Glutamatergic neuron (in vitro differentiated cells): ENCODE results near the gene MGAT2. TPM values are rescaled to one million over a fixed set of nuclear protein-coding genes. Genes with fewer than 3 reads are reported as not detected.

Source experiments
- DNase-seq: peaks from one replicate; pipeline ENCODE4 v3.0.0; 2022
- H3K27ac Mint-ChIP-seq: one replicate; pipeline ENCODE4 v1.8.0; 2020; ENCODE audit warnings: mild to moderate bottlenecking, mixed read lengths, inconsistent platforms; ENCODE audit not compliant: unreplicated experiment
- H3K27me3 Mint-ChIP-seq: one replicate; pipeline ENCODE4 v1.8.0; 2020; ENCODE audit warnings: mild to moderate bottlenecking, moderate library complexity, mixed read lengths, inconsistent platforms; ENCODE audit not compliant: unreplicated experiment
- H3K36me3 Mint-ChIP-seq: one replicate; pipeline ENCODE4 v1.8.0; 2020; ENCODE audit warnings: mild to moderate bottlenecking, mixed read lengths, inconsistent platforms; ENCODE audit not compliant: unreplicated experiment
- H3K4me1 Mint-ChIP-seq: one replicate; pipeline ENCODE4 v1.8.0; 2020; ENCODE audit warnings: mild to moderate bottlenecking, low read depth, mixed read lengths, inconsistent platforms; ENCODE audit not compliant: unreplicated experiment
- H3K4me3 Mint-ChIP-seq: one replicate; pipeline ENCODE4 v1.8.0; 2020; ENCODE audit warnings: mild to moderate bottlenecking, mixed read lengths, inconsistent platforms; ENCODE audit not compliant: unreplicated experiment
- H3K9me3 Mint-ChIP-seq: one replicate; pipeline ENCODE4 v1.8.0; 2020; ENCODE audit warnings: mild to moderate bottlenecking, moderate library complexity, mixed read lengths, inconsistent platforms; ENCODE audit not compliant: unreplicated experiment
- total RNA-seq: library from RNA; stranded (reverse); fragmentation: NEBNext Ultra II Directional; extraction: Animal tissue kit (Norgen Biotek cat#: 25700); gene quantifications from one replicate; pipeline ENCODE4 v1.2.1, GENCODE V29; 2021; ENCODE audit not compliant: unreplicated experiment
- TF ChIP-seq, protein P1 (sequence below): fragments of 200-600 bp; sonication (generic); IDR thresholded peaks from one replicate; pipeline ENCODE4 v1.5.0; 2021; ENCODE audit not compliant: partially characterized antibody, unreplicated experiment

Gene MGAT2
- total RNA-seq, 1 donor from 2014 or later, result 20.6 TPM

DNA sequence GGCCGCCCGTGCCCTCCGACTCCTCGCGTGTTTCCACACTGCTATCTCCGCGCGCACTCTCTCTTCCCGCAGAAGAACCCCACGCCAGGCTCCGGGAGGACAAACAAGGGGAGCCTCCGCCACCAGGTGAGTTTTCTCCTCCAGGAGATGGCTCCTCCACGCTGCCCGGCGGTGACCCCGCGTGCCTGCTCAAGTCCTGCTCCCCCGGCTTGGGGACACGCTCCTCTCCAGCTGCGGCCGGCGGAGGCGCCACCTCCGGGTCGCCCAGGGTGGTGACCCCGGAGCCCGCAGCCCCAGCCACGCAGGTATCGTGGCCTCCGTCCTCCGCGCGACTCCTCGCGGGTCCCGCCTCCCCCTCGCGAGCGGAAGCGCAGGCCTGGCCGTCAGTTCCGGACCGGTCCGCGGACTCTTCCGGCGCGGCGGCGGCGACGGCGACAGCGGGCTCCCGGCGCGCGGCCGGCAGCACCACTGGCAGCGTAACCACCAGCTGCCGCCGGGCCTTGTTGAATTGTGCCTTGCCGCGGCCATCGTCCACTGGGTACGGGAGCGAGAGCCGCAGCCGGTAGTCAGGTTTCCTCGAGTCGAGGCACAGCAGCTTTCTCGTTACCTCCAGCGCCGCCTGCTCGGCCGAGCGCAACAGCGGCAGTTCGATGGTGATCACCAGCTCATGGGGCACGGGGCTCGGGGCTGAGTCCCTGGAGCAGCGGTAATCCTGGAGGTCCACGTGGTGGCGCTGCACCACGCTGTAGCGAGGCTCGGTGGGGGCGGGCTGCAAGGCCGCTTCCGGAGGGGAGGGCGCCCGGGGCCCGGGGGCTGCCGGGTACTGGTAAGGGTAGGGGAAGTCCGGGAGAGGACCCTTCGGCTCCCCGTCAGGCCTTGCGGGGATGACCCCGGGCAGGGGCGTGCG, 13.3 kb downstream of the MGAT2 start:
- H3K27me3 Mint-ChIP-seq, result peaks cover 13% of the 10 kb centered on the region
- H3K9me3 Mint-ChIP-seq, result peaks cover 12% of the 10 kb centered on the region
- TF ChIP-seq, protein P1, sequence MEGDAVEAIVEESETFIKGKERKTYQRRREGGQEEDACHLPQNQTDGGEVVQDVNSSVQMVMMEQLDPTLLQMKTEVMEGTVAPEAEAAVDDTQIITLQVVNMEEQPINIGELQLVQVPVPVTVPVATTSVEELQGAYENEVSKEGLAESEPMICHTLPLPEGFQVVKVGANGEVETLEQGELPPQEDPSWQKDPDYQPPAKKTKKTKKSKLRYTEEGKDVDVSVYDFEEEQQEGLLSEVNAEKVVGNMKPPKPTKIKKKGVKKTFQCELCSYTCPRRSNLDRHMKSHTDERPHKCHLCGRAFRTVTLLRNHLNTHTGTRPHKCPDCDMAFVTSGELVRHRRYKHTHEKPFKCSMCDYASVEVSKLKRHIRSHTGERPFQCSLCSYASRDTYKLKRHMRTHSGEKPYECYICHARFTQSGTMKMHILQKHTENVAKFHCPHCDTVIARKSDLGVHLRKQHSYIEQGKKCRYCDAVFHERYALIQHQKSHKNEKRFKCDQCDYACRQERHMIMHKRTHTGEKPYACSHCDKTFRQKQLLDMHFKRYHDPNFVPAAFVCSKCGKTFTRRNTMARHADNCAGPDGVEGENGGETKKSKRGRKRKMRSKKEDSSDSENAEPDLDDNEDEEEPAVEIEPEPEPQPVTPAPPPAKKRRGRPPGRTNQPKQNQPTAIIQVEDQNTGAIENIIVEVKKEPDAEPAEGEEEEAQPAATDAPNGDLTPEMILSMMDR, result peak; percentile 80
- no peaks in the 10 kb centered on the region for H3K36me3 Mint-ChIP-seq
- H3K27ac Mint-ChIP-seq, result peak overlapping the region; percentile 99
- H3K4me1 Mint-ChIP-seq, result peaks cover 8% of the 10 kb centered on the region
- DNase-seq, result peak; percentile 97
- peak overlapping the region; percentile 99 for H3K4me3 Mint-ChIP-seq

- TF ChIP-seq, protein P1, result no peak
- Mint-ChIP-seq H3K4me3 (peak within 1 kb of the TSS; percentile 100), H3K27me3 (peaks cover 13% of the 10 kb centered on the region), H3K27ac (peak within 1 kb of the TSS; percentile 98), H3K36me3 (no peaks in the 10 kb centered on the region), H3K9me3 (peaks cover 12% of the 10 kb centered on the region), H3K4me1 (peaks cover 8% of the 10 kb centered on the region)
- peak; percentile 64 for DNase-seq
Observed at GRCh38 chr14:49634547-49635334, 14.1 kb downstream of the MGAT2 start, which contains the start of gene DNAAF2. Gene DNAAF2 (minus strand): TSS chr14:49635244. CDS start chr14:49635149, 95 bp downstream.

DNA sequence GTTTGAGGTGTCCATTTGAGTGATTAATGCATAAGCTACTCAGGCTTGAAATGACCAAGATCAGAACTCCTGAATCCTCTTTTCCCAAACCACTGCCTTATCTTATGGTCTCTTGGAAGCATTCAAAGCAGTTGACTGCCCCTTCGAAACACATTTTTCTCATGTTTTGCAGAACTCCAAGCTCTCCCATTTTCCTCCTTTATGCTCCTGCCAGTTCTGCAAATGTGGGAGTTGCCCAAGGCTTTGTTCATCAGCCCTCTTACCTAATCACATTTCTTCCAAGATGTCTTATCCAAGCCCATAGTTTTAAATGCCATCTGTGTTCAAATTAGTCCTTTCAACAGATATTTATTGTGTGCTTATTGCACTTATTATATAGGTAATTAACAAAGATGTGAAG, 16.3 kb downstream of the MGAT2 start:
- Mint-ChIP-seq H3K4me1 (peaks cover 6% of the 10 kb centered on the region), H3K4me3 (peak overlapping the region; percentile 61), H3K27ac (no peak overlapping the region), H3K36me3 (no peaks in the 10 kb centered on the region), H3K9me3 (peaks cover 11% of the 10 kb centered on the region), H3K27me3 (peaks cover 13% of the 10 kb centered on the region)
- TF ChIP-seq, protein P1, result no peak
- no peak for DNase-seq

DNA sequence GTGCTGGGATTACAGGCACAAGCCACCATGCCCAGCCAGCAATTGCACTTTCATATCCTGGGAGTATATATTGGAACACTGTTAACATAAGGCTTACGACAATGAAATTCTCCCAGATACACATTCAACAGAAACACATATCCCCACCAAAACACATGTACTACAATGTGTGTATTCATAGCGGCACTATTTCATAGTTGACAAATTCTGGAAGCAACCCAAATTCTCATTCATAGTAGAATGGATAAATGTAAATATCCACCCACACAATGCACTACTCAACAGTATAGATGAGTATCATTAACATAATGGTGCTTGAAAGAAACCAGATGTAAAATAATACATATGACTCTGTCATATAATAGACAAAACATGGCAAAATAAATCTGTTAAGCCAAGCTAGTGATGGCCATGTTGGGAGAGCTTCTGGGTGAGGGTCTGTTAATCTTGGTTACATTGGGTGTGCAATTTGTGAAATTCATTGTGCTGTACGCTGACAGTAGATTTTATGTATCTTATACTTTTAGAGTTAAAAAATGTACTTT, 17.0 kb downstream of the MGAT2 start:
- DNase-seq, result no peak
- no peaks in the 10 kb centered on the region for H3K36me3 Mint-ChIP-seq
- H3K27ac Mint-ChIP-seq, result no peak overlapping the region
- peaks cover 9% of the 10 kb centered on the region for H3K4me1 Mint-ChIP-seq
- H3K4me3 Mint-ChIP-seq, result no peak overlapping the region
- peaks cover 13% of the 10 kb centered on the region for H3K27me3 Mint-ChIP-seq
- TF ChIP-seq, protein P1, result no peak
- H3K9me3 Mint-ChIP-seq, result peaks cover 11% of the 10 kb centered on the region
